ENCODE data around the gene VANGL1.

VANGL1 gene

DNA sequence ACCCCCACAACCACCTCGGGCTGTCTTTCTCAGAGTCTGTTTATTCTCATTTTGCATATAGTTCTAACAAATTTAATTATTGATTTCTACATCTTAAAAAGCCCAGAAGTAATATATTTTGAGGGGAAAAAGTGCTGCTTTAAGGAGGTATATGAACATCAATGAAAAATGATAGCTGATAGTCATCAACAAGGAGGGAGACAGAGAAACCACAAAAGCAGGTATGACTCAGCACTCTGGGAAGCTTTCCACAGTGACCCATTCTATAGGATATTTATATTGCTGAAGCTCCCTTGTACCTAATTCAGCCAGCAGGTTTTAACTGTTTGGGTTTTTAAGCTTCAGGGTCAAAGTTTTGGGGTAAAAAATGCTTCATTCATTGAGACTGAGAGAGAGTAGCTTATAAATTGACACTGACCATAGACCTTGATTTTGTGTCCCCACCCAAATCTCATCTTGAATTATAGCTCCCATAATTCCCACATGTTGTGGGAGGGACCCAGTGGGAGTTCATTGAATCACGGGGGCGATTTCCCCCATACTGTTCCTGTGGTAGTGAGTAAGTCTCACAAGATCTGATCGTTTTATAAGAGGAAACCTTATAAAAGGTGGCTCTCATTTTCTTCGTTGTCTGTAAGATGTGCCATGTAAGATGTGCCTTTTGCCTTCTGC, 27.4 kb downstream of the VANGL1 start:
- DNase-seq (ENCODE audit: low spot score) = peak; percentile 81

DNA sequence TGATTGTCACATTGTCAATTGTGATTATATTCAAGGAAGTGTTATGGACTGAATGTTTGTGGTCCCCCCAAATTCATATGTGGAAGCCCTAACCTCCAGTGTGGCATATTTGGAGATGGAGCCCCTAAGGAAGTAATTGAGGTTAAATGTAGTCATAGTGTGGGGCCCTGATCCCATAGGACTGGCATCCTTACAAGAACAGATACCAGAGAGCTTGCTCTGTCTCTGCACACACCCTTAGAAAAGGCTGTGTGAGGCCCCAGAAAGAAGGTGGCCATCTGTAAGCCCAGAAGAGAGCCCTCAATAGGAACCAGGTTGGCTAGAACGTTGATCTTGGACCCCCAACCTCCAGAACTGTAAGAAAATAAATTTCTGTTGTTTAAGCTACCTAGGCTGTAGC, 28.1 kb downstream of the VANGL1 start:
- DNase-seq (ENCODE audit: low spot score) = no peak

DNA sequence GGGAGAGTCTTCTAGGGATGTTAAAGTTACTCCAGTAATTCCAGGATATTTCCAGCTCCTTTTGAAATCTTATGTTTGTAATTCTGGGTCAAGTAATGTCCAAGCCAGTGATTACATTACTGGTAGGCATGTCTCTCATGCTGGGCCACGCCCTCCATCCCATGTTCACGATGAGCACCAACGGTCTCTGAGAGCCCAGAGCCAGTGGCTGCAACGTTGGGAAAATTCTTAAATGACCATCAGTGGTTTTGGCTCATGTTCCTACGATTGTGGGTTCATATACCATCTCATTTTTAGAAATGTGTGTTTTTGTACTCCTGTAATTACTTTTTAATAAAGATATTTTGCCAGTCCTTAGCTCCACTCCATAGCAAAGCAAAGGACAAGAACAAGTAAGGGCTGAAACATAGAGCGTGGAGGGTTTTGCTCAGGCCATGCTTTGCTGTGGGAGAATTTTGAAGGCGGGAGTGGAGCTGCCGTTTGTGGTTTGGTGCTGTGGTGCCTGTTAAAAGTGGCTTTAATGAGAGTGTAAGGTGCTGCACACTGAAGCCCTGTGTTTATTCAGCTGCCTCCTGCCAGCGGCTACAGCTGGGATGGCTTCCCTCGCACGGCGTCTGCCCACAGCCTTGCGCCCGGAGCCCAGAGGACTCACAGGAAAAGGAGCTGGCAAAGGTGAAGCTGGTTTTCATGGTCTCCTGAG, 28.9 kb downstream of the VANGL1 start:
- no peak for DNase-seq (ENCODE audit: low spot score)

- DNase-seq (ENCODE audit: low spot score) = peak; percentile 81
Observed at GRCh38 chr1:115671176-115671934, 29.6 kb downstream of the VANGL1 start.

DNA sequence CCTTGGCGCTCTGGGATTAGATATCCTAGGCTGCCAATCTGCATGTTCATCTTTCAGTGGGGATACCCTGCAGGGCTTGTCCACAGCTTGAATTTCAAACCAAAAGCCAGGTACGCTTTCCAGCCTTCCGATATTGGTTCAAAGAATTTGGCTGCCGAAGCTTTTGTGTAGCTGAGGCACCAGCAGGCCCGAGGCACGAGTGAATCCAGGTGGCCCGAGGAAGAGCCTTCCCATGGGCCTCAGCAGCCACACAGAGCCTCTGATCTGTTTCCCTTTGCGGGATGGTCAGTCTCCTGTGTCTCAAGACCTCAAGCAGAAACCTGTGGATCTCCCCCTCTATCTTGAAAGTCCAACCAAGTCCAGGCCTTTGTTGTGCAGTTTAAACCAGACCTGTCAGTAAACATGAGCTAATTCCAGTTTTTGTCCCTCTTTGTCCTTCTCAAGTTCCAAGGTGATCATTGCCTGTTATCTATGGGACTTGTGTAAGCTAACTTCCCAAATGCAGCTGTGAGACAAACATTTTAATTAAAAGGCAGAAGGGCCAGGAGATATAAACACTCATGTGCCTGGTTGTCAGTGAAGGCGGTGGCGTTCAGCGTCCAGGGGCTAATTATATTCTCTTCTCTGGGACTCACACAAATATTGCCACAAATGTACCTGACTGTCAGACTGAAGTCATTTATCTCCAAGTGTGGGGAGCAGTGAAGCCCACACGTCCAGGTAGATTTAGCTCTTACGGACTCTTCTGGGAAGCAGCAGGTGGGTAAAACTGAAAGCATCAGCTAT, 30.6 kb downstream of the VANGL1 start:
- DNase-seq (ENCODE audit: low spot score) = no peak

DNA sequence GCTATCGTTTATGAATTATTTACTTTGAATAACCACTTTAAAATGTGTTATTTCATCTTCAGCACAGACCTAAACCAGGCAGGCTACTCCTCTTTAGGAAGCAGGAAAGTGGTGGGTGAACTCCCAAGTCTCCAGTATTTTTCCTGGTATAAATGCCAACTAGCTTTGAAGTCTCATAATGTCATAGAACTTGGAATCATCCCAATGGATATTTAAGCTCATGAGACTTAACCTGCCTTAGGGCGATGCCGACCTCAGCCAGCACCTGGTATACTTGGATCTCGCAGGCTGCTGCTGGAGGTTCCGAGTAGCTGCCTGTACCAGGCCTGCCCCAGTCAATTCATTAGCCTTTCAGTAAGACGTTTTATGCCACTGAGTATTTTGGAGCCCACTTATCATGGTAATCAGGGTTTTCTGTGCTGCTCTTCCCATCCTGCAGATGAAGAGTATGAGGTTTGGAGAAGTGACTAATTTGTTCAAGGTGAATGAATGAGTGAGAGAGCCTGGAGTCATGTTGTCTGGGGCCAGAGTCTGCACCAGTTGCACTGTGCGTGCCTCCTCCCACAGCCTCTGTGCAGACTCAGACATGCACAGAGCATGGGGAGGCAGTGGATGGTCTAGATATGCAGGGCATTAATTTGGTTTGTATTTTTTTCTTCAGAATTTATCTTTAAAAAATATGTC, 34.9 kb downstream of the VANGL1 start:
- no peak for DNase-seq (ENCODE audit: low spot score)

DNA sequence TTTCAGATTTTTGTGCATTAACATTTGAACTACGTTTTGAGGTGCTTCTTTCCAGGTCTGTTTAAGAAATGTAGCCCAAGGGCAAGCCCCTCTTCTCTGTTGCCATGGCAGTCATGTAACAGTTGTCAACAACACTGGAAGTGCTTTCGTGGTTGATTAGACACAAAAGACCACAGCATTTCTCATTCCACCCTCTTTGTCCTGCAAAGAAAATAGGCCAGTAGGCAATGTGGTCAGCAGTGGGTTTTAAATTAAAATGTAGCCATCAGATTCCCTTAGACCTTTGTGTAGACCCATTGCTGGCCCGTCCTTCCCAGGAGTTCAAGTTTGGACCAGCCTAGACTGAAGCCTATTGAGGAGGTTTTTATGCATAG, 35.4 kb downstream of the VANGL1 start:
- DNase-seq (ENCODE audit: low spot score) = no peak

- no peak for DNase-seq (ENCODE audit: low spot score)
Observed at GRCh38 chr1:115677565-115677964, 35.8 kb downstream of the VANGL1 start.

DNA sequence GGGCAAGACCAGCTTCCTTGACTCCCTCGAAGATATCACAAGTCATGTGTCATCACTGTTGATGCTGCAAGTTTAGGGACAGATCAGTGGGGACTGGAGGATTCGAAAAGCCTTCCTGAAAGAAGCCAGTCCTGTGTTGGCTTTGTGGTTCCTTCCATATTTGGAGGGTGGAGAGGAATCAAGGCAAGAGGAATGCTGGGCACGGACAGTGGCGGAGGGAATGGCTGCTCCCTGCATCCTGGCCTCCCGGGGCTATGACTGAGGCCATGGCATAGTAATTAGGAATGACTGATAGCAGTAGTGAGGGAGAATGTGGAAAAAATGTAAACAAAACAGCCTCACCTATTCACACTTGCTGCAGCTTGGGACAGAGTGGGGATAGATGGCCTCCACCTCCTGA, 36.4 kb downstream of the VANGL1 start:
- no peak for DNase-seq (ENCODE audit: low spot score)

- no peak for DNase-seq (ENCODE audit: low spot score)
Observed at GRCh38 chr1:115679141-115679611, 37.4 kb downstream of the VANGL1 start.

GRCh38 chr1:115680730-115681111, 39.0 kb downstream of the VANGL1 start:
- DNase-seq (ENCODE audit: low spot score) = no peak

DNA sequence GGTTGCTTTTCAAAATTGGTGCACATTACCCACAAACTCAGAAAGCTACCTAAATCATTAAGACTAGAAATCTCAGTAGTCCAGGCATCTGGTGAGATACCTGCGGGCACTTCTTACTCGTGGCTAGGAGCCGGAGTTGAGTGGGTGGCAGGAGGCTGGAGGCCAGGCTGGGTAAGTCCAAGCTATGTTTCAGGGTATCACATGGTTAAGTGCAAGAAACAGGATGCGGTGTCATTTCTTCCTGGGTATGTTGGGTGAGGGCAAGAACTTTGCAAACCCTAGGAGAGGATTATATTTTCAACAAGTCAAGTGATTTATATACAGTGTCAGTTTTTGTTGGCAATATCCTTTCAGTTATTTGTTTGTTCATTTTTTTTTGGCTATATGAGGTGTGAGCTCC, 41.0 kb downstream of the VANGL1 start:
- no peak for DNase-seq (ENCODE audit: low spot score)

DNA sequence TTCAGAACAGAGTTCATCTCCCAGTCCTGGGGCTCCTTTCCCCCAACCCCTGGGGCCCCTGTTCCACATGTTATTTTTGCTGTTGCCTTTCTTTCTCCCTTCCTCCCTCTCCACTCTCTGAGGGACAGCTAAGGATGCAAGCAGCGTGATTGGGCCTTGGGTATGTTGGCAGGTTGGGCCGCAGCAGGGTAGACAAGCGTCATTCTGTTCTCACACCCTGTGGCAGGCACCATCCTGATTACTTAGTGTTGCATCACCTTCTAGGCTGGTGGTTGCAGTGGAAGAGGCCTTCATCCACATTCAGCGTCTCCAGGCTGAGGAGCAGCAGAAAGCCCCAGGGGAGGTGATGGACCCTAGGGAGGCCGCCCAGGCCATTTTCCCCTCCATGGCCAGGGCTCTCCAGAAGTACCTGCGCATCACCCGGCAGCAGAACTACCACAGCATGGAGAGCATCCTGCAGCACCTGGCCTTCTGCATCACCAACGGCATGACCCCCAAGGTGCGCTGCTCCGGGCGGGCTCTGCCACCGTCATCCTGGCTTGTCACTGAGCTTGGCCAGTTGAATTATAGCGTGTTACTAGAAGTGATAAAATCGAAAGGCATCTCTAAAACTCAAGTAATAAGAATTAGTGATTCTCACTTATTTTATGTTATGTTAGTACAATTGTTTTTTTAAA, 43.4 kb downstream of the VANGL1 start:
- no peak for DNase-seq (ENCODE audit: low spot score)

GRCh38 chr1:115687744-115688143, 46.0 kb downstream of the VANGL1 start:
- no peak for DNase-seq (ENCODE audit: low spot score)

DNA sequence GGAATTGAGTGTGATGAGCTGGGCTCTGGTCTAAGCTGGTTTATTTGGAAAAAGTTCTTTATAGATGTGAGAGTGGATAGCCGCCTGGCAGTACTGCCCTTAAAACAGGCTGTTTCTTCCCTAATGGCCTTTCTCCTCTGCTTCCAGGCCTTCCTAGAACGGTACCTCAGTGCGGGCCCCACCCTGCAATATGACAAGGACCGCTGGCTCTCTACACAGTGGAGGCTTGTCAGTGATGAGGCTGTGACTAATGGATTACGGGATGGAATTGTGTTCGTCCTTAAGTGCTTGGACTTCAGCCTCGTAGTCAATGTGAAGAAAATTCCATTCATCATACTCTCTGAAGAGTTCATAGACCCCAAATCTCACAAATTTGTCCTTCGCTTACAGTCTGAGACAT, 49.2 kb downstream of the VANGL1 start:
- no peak for DNase-seq (ENCODE audit: low spot score)

GRCh38 chr1:115692224-115692623, 50.5 kb downstream of the VANGL1 start:
- no peak for DNase-seq (ENCODE audit: low spot score)

- no peak for DNase-seq (ENCODE audit: low spot score)
Observed at GRCh38 chr1:115694805-115695204, 53.0 kb downstream of the VANGL1 start.

DNA sequence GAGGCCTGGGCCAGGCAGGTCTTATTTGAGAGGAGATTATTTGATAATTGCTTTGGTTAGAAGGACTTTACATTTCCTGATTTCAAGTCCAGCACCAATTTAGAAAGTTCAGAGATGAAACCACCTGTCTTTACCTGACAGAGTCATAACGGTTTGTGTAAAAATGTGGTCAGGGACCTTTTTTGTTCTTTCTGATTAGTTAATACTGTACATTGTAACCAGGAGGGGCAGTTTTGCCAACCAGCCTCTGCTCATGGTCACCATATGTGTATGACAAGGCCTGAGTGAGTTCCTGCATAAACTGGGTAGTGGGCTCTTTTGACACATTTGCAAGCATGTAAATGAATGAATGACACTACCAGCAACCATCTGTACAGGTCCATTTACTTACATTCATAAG, 55.8 kb downstream of the VANGL1 start:
- DNase-seq (ENCODE audit: low spot score) = no peak

- no peak for DNase-seq (ENCODE audit: low spot score)
Observed at GRCh38 chr1:115701090-115701489, 59.3 kb downstream of the VANGL1 start.

- DNase-seq (ENCODE audit: low spot score) = no peak
Observed at GRCh38 chr1:115702959-115703358, 61.2 kb downstream of the VANGL1 start.

All from LoVo (cell line).